HEK293T (cell line): ENCODE results near the gene BAZ1B.
"Not testable (repeated sequence)": the region's sequence is repeated elsewhere in the genome, so short reads cannot be mapped to it uniquely, and the experiment has no call there.

ENCODE experiments used
- CTCF ChIA-PET: fragments of 350-600 bp; formaldehyde crosslinking; extraction: SDS; loops from one replicate; lab custom pipeline; 2021; ENCODE audit warnings: antibody characterized with exemption, inconsistent platforms; lab: Yijun Ruan, JAX
- POLR2A ChIA-PET: fragments of 350-600 bp; formaldehyde crosslinking; extraction: SDS; loops from one replicate; lab custom pipeline; 2020; ENCODE audit warnings: antibody characterized with exemption, inconsistent platforms; lab: Yijun Ruan, JAX
- DNase-seq: peaks from one replicate; pipeline ENCODE4 v3.0.0; 2012; ENCODE audit warnings: mixed read lengths; ENCODE audit errors: extremely low spot score
- ARNT ChIP-seq: fragments of 450-650 bp; IDR thresholded peaks from 2 replicates; pipeline ENCODE4 v1.6.1; 2017; ENCODE audit warnings: mild to moderate bottlenecking
- BHLHE40 ChIP-seq: fragments of 450-650 bp; IDR thresholded peaks from 2 replicates; pipeline ENCODE4 v1.6.1; 2016; ENCODE audit warnings: mild to moderate bottlenecking, moderate library complexity, borderline replicate concordance
- CTBP1 ChIP-seq: fragments of 450-650 bp; IDR thresholded peaks from 2 replicates; pipeline ENCODE4 v1.6.1; 2016; ENCODE audit warnings: borderline replicate concordance
- ELF4 ChIP-seq: fragments of 450-650 bp; IDR thresholded peaks from 2 replicates; pipeline ENCODE4 v1.6.1; 2017; ENCODE audit warnings: antibody characterized with exemption
- FOXA1 ChIP-seq: fragments of 450-650 bp; IDR thresholded peaks from 2 replicates; pipeline ENCODE4 v1.6.1; 2016; ENCODE audit warnings: mild to moderate bottlenecking
- FOXK2 ChIP-seq: fragments of 450-650 bp; IDR thresholded peaks from 2 replicates; pipeline ENCODE4 v1.6.1; 2016; ENCODE audit warnings: mild to moderate bottlenecking
- FOXM1 ChIP-seq: fragments of 450-650 bp; IDR thresholded peaks from 2 replicates; pipeline ENCODE4 v1.6.1; 2017; ENCODE audit warnings: mild to moderate bottlenecking, borderline replicate concordance
- HDGF ChIP-seq: fragments of 450-650 bp; IDR thresholded peaks from 2 replicates; pipeline ENCODE4 v1.6.1; 2017; ENCODE audit warnings: antibody characterized with exemption, borderline replicate concordance
- L3MBTL2 ChIP-seq: fragments of 450-650 bp; conservative IDR thresholded peaks from 2 replicates; pipeline ENCODE4 v1.6.1; 2016; ENCODE audit warnings: mild to moderate bottlenecking
- LEF1 ChIP-seq: fragments of 450-650 bp; IDR thresholded peaks from 2 replicates; pipeline ENCODE4 v1.6.1; 2017; ENCODE audit warnings: mild to moderate bottlenecking, borderline replicate concordance
- NFRKB ChIP-seq: fragments of 450-650 bp; IDR thresholded peaks from 2 replicates; pipeline ENCODE4 v1.6.1; 2016; ENCODE audit warnings: mild to moderate bottlenecking, moderate library complexity
- PKNOX1 ChIP-seq: fragments of 450-650 bp; IDR thresholded peaks from 2 replicates; pipeline ENCODE4 v1.6.1; 2016
- SP1 ChIP-seq: fragments of 450-650 bp; IDR thresholded peaks from 2 replicates; pipeline ENCODE4 v1.6.1; 2017
- SUZ12 ChIP-seq: fragments of 450-650 bp; IDR thresholded peaks from 2 replicates; pipeline ENCODE4 v1.6.1; 2016; ENCODE audit warnings: mild to moderate bottlenecking
- TARDBP ChIP-seq: fragments of 450-650 bp; IDR thresholded peaks from 2 replicates; pipeline ENCODE4 v1.6.1; 2016
- ZNF384 ChIP-seq: fragments of 450-650 bp; IDR thresholded peaks from 2 replicates; pipeline ENCODE4 v1.6.1; 2016

Gene BAZ1B

GRCh38 chr7:73522105-73522872 lies at the start of gene BAZ1B:
Gene BAZ1B, minus strand, starts transcription at chr7:73522293. Its CDS starts 360 bp downstream, at chr7:73521933.
- CTCF ChIA-PET: no interaction called here
- DNase-seq: peak; percentile 95
- no peak for TF ChIP-seq FOXM1
- peak; percentile 99 for TF ChIP-seq PKNOX1
- no peak for TF ChIP-seq SUZ12
- no peak for TF ChIP-seq TARDBP
- TF ChIP-seq L3MBTL2: peak; percentile 75
- POLR2A ChIA-PET: interaction anchor here (0.6 to 3.2 kb wide), 26 partner anchors 8 to 217 kb away, joined by 3 to 25 read pairs (median 3); partner anchors contain the start of genes ABHD11, BCL7B and TBL2

DNA sequence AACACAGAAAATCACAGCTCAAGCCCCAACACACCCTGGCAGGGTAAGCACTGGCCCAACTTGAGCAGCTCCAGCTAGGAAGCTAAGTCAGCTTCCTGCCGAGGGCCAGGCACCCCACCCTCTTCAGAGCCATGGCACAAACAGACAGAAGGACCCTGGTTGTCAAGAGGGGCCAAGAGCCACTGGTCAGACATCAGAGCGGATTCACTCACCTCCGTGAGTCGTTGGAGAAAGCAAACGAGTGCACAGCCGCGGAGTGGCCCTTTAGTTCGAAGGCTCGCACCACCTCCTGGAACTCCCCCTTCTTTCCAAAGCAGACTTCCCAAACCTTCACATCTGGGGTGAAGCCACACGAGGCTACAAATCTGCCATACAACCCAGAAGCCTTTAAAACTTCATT lies 48.9 kb upstream of the BAZ1B start:
- ChIA-PET POLR2A (interaction anchor here (1.1 to 1.9 kb wide), 2 partner anchors 14 to 49 kb away, joined by 3 to 4 read pairs; partner anchors contain the start of gene BAZ1B), CTCF (interaction anchor here (0.7 kb wide), 1 partner anchor 206 kb away, joined by 3 read pairs; no protein-coding TSS in a partner anchor)
- TF ChIP-seq TARDBP (no peak), FOXM1 (no peak), HDGF (no peak), LEF1 (no peak), NFRKB (no peak), PKNOX1 (no peak), BHLHE40 (no peak), CTBP1 (no peak), L3MBTL2 (no peak), SP1 (no peak), FOXK2 (no peak), ZNF384 (no peak), ARNT (no peak), FOXA1 (no peak), SUZ12 (no peak), ELF4 (no peak)
- no peak for DNase-seq

DNA sequence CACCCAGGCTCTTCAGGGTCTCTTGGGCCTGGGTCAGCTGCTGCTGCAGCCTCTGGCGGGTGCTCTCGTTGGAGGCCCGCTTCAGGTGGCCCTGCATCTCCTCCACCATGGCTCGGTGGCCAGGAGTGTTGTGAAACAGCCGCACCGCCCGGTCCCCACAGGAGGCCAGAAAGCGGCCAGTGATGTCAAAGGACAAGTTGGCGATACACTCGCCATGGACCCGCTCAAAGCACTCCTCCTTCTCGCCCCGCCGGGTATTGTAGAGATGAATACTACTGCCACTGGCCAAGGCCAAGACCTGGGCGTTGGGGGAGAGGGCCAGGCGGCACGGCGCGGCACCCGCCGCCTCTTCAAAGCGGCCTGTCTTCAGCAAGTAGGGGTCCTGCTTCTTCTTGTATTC lies 48.4 kb upstream of the BAZ1B start:
- TF ChIP-seq CTBP1: no peak
- no peak for TF ChIP-seq FOXA1
- TF ChIP-seq LEF1: no peak
- no peak for TF ChIP-seq ELF4
- no peak for TF ChIP-seq BHLHE40
- no peak for TF ChIP-seq ARNT
- TF ChIP-seq NFRKB: no peak
- TF ChIP-seq ZNF384: no peak
- no peak for TF ChIP-seq FOXK2
- TF ChIP-seq TARDBP: no peak
- DNase-seq: no peak
- ChIA-PET POLR2A (no interaction called here), CTCF (no interaction called here)

- ChIA-PET POLR2A (interaction anchor here (1.1 to 2.7 kb wide), 4 partner anchors 8 to 47 kb away, joined by 3 to 18 read pairs (median 5); partner anchors contain the start of genes BAZ1B and TBL2), CTCF (no interaction called here)
- no peak for DNase-seq
- TF ChIP-seq NFRKB: no peak
- no peak for TF ChIP-seq FOXM1
Observed at GRCh38 chr7:73569042-73569608, 47.0 kb upstream of the BAZ1B start.

DNA sequence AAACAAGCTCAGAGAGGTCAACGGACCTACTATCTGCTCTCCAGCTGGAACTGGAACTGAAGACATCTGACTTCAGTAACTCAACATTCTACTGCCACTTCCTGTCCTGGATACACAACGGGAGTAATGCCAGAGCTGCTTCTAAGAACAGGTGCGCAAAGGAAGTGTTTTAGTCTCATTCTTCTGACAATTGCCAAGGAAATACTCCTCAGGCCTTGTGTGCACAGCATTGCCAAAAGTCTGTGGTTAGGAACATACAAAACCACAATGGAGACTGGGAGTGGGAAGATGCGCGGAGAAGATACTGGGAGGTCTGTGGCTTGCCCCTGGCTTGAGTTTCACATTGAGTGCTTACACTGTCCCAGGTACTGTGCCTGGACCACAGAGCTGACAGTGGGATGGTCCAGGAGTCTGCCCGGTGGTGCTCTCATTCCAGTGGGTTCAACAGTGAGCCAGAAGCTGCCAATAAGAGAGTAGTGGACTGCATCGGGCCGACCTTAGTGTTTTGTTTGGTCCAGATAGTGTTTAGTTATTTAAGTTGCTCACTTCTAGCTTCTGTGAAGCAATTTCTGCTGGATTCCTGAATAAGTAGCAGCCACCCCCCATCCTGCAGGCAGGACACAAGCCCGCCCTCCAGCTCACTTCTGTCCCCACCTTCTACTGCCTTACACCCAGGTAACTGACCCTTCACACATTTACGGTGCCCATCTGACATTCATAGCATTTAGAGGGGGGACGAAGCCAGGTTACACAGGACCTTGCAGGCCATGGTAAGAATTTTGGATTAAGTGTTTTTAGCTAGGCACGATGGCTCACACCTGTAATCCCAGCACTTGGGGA lies 46.0 kb upstream of the BAZ1B start:
- DNase-seq: no peak
- TF ChIP-seq BHLHE40 (no peak), L3MBTL2 (no peak), FOXA1 (no peak), FOXK2 (no peak), NFRKB (no peak), SP1 (no peak), FOXM1 (no peak), HDGF (no peak), TARDBP (no peak), ARNT (no peak)
- ChIA-PET POLR2A (interaction anchor here (0.5 to 2.7 kb wide), 7 partner anchors 8 to 1002 kb away, joined by 3 to 18 read pairs (median 3); partner anchors contain the start of genes BAZ1B, BCL7B and TBL2), CTCF (no interaction called here)

DNA sequence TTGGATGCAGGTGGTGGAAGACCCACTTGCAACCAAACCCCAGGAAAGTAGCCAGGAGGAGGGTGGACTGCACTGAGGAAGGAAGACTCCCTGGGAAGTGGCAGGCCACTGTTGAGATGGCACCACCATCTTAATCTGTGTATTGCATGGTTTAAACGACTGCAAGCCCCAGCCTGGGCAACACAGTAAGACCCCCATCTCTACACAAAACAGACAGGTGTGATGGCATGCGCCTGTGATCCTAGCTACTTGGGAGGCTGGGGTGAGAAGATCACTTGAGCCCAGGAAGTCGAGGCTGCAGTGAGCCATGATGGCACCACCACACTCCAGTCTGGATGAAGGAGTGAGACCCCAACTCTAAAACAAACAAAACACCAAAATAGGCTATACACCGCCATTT lies 45.0 kb upstream of the BAZ1B start:
- DNase-seq: no peak
- POLR2A ChIA-PET: interaction anchor here (0.9 to 3.7 kb wide), 3 partner anchors 10 to 44 kb away, joined by 3 to 18 read pairs (median 18); partner anchors contain the start of gene TBL2
- CTCF ChIA-PET: interaction anchor here (1.4 kb wide), 1 partner anchor 158 kb away, joined by 3 read pairs; no protein-coding TSS in a partner anchor
- no peak for TF ChIP-seq CTBP1
- no peak for TF ChIP-seq FOXM1
- no peak for TF ChIP-seq LEF1
- TF ChIP-seq ARNT: no peak
- TF ChIP-seq SUZ12: no peak
- no peak for TF ChIP-seq PKNOX1
- TF ChIP-seq L3MBTL2: no peak
- no peak for TF ChIP-seq HDGF
- TF ChIP-seq TARDBP: no peak

DNA sequence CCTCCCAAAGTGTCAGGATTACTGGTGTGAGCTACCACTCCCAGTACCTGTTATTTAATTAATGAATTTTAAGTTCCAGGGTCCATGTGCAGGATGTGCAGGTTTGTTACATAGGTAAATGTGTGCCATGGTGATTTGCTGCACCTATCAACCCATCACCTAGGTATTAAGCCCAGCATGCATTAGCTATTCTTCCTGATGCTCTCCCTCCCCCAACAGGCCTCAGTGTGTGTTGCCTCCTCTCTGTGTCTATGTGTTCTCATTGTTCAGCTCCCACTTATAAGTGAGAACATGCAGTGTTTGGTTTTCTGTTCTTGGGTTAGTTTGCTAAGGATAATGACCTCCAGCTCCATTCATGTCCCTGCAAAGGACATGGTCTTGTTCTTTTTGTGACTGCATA lies 44.3 kb upstream of the BAZ1B start:
- POLR2A ChIA-PET: interaction anchor here (0.9 to 3.7 kb wide), 3 partner anchors 9 to 44 kb away, joined by 3 to 18 read pairs (median 9); partner anchors contain the start of genes BCL7B and TBL2
- CTCF ChIA-PET: interaction anchor here (1.4 kb wide), 1 partner anchor 159 kb away, joined by 3 read pairs; no protein-coding TSS in a partner anchor
- not testable (repeated sequence) for DNase-seq
